ENCODE results near the gene ZNF800.
"Not testable (repeated sequence)": the region's sequence is repeated elsewhere in the genome, so short reads cannot be mapped to it uniquely, and the experiment has no call there.

ZNF800 gene

GRCh38 chr7:127392566-127393367, at the start of gene ZNF800:
Gene ZNF800, minus strand, starts transcription at chr7:127392708. Its CDS starts 1,151 bp downstream, at chr7:127391557.
- DNase-seq, result peak; percentile 88 to 95

- no peak for DNase-seq
These were observed 47.7 kb upstream of the ZNF800 start for GRCh38 chr7:127440206-127440605.

GRCh38 chr7:127438836-127439235, 46.3 kb upstream of the ZNF800 start:
- DNase-seq, result no peak

- no peak for DNase-seq
These were observed 45.3 kb upstream of the ZNF800 start for GRCh38 chr7:127437837-127438236.

- DNase-seq, result no peak
These were observed 44.7 kb upstream of the ZNF800 start for GRCh38 chr7:127437241-127437640.

GRCh38 chr7:127429281-127429680, 36.8 kb upstream of the ZNF800 start:
- DNase-seq, result not testable (repeated sequence)

- DNase-seq, result no peak
These were observed 26.7 kb upstream of the ZNF800 start for GRCh38 chr7:127419196-127419595.

- DNase-seq, result no peak
These were observed 26.0 kb upstream of the ZNF800 start for GRCh38 chr7:127418459-127418858.

- no peak for DNase-seq
These were observed 24.8 kb upstream of the ZNF800 start for GRCh38 chr7:127417346-127417745.

GRCh38 chr7:127415060-127415742, 22.7 kb upstream of the ZNF800 start:
- no peak for DNase-seq

GRCh38 chr7:127413962-127414361, 21.5 kb upstream of the ZNF800 start:
- DNase-seq, result no peak

GRCh38 chr7:127413326-127413725, 20.8 kb upstream of the ZNF800 start:
- DNase-seq, result no peak

- DNase-seq, result no peak
These were observed 18.7 kb upstream of the ZNF800 start for GRCh38 chr7:127411176-127411575.

- DNase-seq, result no peak
These were observed 17.1 kb upstream of the ZNF800 start for GRCh38 chr7:127409629-127410028.

GRCh38 chr7:127404286-127405072, 12.0 kb upstream of the ZNF800 start:
- DNase-seq, result no peak

GRCh38 chr7:127396184-127396583, 3.7 kb upstream of the ZNF800 start:
- no peak for DNase-seq

GRCh38 chr7:127395104-127395503, 2.6 kb upstream of the ZNF800 start:
- DNase-seq, result not testable (repeated sequence)

- DNase-seq, result peak; percentile 26 to 59
These were observed 1.0 kb upstream of the ZNF800 start for GRCh38 chr7:127393368-127394058.

- no peak for DNase-seq
These were observed 334 bp downstream of the ZNF800 start for GRCh38 chr7:127392182-127392565.

GRCh38 chr7:127391591-127392181, 822 bp downstream of the ZNF800 start:
- peak; percentile 1 to 25 for DNase-seq

GRCh38 chr7:127390817-127391590, 1.5 kb downstream of the ZNF800 start:
- DNase-seq, result no peak
